Activated CD8-positive, alpha-beta memory T cell treated with anti-CD3 and anti-CD28 coated beads for 1 hour (primary cell): ENCODE measurements around the gene PYGL.

Source experiments
- DNase-seq, 2 donors: peaks; one replicate each; pipeline ENCODE4 v3.0.0-alpha.2; 2020; ENCODE audit warnings: low read depth in 1 of 2; ENCODE audit errors: extremely low read depth in 1 of 2

Gene PYGL

GRCh38 chr14:50882932-50883826 is 61.1 kb downstream of the PYGL start:
- no peak for DNase-seq

GRCh38 chr14:50875359-50876070 is 68.8 kb downstream of the PYGL start:
- peak in 1 of 2 donors; percentile 11 for DNase-seq

- no peak for DNase-seq
These were observed 69.5 kb downstream of the PYGL start for GRCh38 chr14:50874757-50875156.

- no peak for DNase-seq
These were observed 72.2 kb downstream of the PYGL start, which contains the start of gene ABHD12B for GRCh38 chr14:50871914-50872732. Gene ABHD12B (plus strand): TSS chr14:50872053. CDS start chr14:50872175, 122 bp downstream.

- DNase-seq: no peak
These were observed 73.1 kb downstream of the PYGL start for GRCh38 chr14:50871228-50871627.

- no peak for DNase-seq
These were observed 78.7 kb downstream of the PYGL start for GRCh38 chr14:50865391-50866076.

GRCh38 chr14:50864946-50865345 is 79.3 kb downstream of the PYGL start:
- DNase-seq: no peak

GRCh38 chr14:50864237-50864636 is 80.0 kb downstream of the PYGL start:
- no peak for DNase-seq

- DNase-seq: no peak
These were observed 82.2 kb downstream of the PYGL start for GRCh38 chr14:50862036-50862570.

GRCh38 chr14:50860478-50861086 is 83.7 kb downstream of the PYGL start:
- DNase-seq: peak; percentile 79 to 82

- DNase-seq: no peak
These were observed 85.0 kb downstream of the PYGL start for GRCh38 chr14:50859296-50859624.

GRCh38 chr14:50856660-50857059 is 87.6 kb downstream of the PYGL start:
- DNase-seq: no peak

GRCh38 chr14:50855558-50855957 is 88.7 kb downstream of the PYGL start:
- DNase-seq: no peak
